ENCODE results near the gene GYPE.
"Not testable (repeated sequence)": the region's sequence is repeated elsewhere in the genome, so short reads cannot be mapped to it uniquely, and the experiment has no call there.

Gene GYPE

DNA sequence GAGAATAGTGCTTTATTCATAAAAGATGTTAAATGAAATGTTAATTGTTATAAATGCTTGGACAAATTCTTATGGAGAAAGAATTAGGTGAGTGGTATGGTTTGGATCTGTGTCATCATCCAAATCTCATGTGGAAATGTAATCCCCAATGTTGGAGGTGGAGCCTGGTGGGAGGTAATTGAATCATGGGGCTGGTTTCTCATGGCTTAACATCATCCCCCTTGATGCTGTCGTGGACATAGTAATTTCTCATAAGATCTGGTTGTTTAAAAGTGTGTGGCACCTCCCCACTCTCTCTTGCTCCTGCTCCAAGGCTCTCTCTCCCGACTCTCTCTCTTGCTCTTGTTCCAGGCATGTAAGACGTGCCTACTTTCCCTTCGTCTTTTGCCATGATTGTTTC, 22.5 kb downstream of the GYPE start:
- no peak for DNase-seq (ENCODE audit: low read depth in 1 of 2, low spot score in 1 of 2)
- no peaks in the 10 kb centered on the region for H3K27me3 ChIP-seq (ENCODE audit: insufficient read depth, poor library complexity, severe bottlenecking)
- TF ChIP-seq POLR2AphosphoS5 (IDR thresholded peaks at IDR 0.05; ENCODE audit: low read depth) = no peak
- TF ChIP-seq, protein P1, sequence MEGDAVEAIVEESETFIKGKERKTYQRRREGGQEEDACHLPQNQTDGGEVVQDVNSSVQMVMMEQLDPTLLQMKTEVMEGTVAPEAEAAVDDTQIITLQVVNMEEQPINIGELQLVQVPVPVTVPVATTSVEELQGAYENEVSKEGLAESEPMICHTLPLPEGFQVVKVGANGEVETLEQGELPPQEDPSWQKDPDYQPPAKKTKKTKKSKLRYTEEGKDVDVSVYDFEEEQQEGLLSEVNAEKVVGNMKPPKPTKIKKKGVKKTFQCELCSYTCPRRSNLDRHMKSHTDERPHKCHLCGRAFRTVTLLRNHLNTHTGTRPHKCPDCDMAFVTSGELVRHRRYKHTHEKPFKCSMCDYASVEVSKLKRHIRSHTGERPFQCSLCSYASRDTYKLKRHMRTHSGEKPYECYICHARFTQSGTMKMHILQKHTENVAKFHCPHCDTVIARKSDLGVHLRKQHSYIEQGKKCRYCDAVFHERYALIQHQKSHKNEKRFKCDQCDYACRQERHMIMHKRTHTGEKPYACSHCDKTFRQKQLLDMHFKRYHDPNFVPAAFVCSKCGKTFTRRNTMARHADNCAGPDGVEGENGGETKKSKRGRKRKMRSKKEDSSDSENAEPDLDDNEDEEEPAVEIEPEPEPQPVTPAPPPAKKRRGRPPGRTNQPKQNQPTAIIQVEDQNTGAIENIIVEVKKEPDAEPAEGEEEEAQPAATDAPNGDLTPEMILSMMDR (IDR thresholded peaks at IDR 0.05; ENCODE audit: insufficient read depth, low read length) = no peak
- TF ChIP-seq GABPA (IDR thresholded peaks at IDR 0.05; ENCODE audit: low read depth) = no peak
- TF ChIP-seq SPI1 (IDR thresholded peaks at IDR 0.05; ENCODE audit: borderline replicate concordance, low read depth) = no peak
- TF ChIP-seq, protein P2, sequence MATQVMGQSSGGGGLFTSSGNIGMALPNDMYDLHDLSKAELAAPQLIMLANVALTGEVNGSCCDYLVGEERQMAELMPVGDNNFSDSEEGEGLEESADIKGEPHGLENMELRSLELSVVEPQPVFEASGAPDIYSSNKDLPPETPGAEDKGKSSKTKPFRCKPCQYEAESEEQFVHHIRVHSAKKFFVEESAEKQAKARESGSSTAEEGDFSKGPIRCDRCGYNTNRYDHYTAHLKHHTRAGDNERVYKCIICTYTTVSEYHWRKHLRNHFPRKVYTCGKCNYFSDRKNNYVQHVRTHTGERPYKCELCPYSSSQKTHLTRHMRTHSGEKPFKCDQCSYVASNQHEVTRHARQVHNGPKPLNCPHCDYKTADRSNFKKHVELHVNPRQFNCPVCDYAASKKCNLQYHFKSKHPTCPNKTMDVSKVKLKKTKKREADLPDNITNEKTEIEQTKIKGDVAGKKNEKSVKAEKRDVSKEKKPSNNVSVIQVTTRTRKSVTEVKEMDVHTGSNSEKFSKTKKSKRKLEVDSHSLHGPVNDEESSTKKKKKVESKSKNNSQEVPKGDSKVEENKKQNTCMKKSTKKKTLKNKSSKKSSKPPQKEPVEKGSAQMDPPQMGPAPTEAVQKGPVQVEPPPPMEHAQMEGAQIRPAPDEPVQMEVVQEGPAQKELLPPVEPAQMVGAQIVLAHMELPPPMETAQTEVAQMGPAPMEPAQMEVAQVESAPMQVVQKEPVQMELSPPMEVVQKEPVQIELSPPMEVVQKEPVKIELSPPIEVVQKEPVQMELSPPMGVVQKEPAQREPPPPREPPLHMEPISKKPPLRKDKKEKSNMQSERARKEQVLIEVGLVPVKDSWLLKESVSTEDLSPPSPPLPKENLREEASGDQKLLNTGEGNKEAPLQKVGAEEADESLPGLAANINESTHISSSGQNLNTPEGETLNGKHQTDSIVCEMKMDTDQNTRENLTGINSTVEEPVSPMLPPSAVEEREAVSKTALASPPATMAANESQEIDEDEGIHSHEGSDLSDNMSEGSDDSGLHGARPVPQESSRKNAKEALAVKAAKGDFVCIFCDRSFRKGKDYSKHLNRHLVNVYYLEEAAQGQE (IDR thresholded peaks at IDR 0.05; ENCODE audit: insufficient replicate concordance, low read depth) = no peak

DNA sequence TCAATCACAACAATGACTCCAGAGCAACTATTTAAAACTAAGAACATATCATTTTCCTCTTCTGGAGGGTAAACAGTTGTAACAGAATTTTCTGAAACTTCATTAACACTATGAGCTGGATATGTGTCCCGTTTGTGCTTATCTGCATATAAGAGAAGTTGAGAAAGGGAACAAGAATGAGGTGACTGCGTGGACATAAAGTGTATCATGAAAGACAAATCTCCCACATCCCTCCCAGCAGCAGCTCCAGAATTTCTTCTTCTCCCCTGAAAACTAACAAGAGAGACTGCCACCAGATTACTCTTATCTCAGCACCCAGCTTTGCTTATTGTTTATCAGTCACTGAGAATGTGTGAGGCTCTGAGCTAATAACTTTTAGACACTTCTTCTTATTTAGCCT, 25.8 kb downstream of the GYPE start:
- not testable (repeated sequence) for H3K4me3 ChIP-seq (replicated peaks; ENCODE audit: insufficient read depth, low read length); H3K27ac ChIP-seq (replicated peaks); DNase-seq (ENCODE audit: low read depth in 1 of 2, low spot score in 1 of 2); H3K27me3 ChIP-seq (ENCODE audit: insufficient read depth, poor library complexity, severe bottlenecking)

More for the DNA sequence above, 22.5 kb downstream of the GYPE start:
- H3K4me3 ChIP-seq (replicated peaks; ENCODE audit: insufficient read depth, low read length) = no peak overlapping the region
- H3K27ac ChIP-seq (replicated peaks) = no peak overlapping the region

- not testable (repeated sequence) for DNase-seq (ENCODE audit: low read depth in 1 of 2, low spot score in 1 of 2); H3K27ac ChIP-seq (replicated peaks); H3K4me3 ChIP-seq (replicated peaks; ENCODE audit: insufficient read depth, low read length); H3K27me3 ChIP-seq (ENCODE audit: insufficient read depth, poor library complexity, severe bottlenecking)
Observed at GRCh38 chr4:143875357-143875756, 30.0 kb downstream of the GYPE start.

DNA sequence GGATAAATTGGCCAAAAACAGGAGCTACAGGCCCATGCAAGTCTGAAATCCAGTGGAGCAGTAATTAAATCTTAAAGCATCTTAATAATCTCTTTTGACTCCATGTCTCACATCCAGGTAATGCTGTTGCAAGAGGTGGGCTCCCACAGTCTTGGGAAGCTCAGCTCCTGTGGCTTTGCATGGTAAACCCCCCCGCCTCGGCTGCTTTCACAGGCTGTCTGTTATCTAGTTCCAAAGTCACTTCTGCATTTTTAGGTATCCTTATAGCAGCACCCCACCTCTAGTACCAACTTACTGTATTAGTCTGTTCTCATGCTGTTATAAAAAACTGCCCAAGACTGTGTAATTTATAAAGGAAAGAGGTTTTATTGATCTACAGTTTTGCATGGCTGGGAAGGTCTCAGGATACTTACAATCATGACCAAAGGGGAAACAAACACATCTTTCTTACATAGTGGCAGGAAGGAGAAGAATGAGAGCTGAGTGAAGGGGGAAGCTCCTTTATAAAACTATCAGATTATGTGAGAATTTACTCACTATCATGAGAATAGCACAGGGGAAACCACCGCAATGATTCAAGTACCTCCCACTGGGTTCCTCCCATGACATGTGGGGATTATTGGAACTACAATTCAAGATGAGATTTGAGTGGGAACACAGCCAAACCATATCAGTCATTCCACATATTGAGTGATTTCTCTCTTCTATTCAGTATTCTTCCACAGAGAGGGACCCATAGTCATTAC, 34.7 kb downstream of the GYPE start:
- not testable (repeated sequence) for H3K27me3 ChIP-seq (ENCODE audit: insufficient read depth, poor library complexity, severe bottlenecking); H3K27ac ChIP-seq (replicated peaks); H3K4me3 ChIP-seq (replicated peaks; ENCODE audit: insufficient read depth, low read length); DNase-seq (ENCODE audit: low read depth in 1 of 2, low spot score in 1 of 2)

GRCh38 chr4:143869925-143870324, 35.4 kb downstream of the GYPE start:
- not testable (repeated sequence) for H3K27ac ChIP-seq (replicated peaks); H3K27me3 ChIP-seq (ENCODE audit: insufficient read depth, poor library complexity, severe bottlenecking); H3K4me3 ChIP-seq (replicated peaks; ENCODE audit: insufficient read depth, low read length); DNase-seq (ENCODE audit: low read depth in 1 of 2, low spot score in 1 of 2)

- not testable (repeated sequence) for H3K27me3 ChIP-seq (ENCODE audit: insufficient read depth, poor library complexity, severe bottlenecking); H3K27ac ChIP-seq (replicated peaks); DNase-seq (ENCODE audit: low read depth in 1 of 2, low spot score in 1 of 2); H3K4me3 ChIP-seq (replicated peaks; ENCODE audit: insufficient read depth, low read length)
Observed at GRCh38 chr4:143862716-143863115, 42.6 kb downstream of the GYPE start.

GRCh38 chr4:143858456-143858855, 46.9 kb downstream of the GYPE start:
- no peak for DNase-seq (ENCODE audit: low read depth in 1 of 2, low spot score in 1 of 2)
- no peak overlapping the region for H3K4me3 ChIP-seq (replicated peaks; ENCODE audit: insufficient read depth, low read length)
- TF ChIP-seq SPI1 (IDR thresholded peaks at IDR 0.05; ENCODE audit: borderline replicate concordance, low read depth) = no peak
- TF ChIP-seq, protein P2 (IDR thresholded peaks at IDR 0.05; ENCODE audit: insufficient replicate concordance, low read depth) = no peak
- TF ChIP-seq, protein P1 (IDR thresholded peaks at IDR 0.05; ENCODE audit: insufficient read depth, low read length) = no peak
- TF ChIP-seq POLR2AphosphoS5 (IDR thresholded peaks at IDR 0.05; ENCODE audit: low read depth) = no peak
- TF ChIP-seq GABPA (IDR thresholded peaks at IDR 0.05; ENCODE audit: low read depth) = no peak
- no peaks in the 10 kb centered on the region for H3K27me3 ChIP-seq (ENCODE audit: insufficient read depth, poor library complexity, severe bottlenecking)
- no peak overlapping the region for H3K27ac ChIP-seq (replicated peaks)

DNA sequence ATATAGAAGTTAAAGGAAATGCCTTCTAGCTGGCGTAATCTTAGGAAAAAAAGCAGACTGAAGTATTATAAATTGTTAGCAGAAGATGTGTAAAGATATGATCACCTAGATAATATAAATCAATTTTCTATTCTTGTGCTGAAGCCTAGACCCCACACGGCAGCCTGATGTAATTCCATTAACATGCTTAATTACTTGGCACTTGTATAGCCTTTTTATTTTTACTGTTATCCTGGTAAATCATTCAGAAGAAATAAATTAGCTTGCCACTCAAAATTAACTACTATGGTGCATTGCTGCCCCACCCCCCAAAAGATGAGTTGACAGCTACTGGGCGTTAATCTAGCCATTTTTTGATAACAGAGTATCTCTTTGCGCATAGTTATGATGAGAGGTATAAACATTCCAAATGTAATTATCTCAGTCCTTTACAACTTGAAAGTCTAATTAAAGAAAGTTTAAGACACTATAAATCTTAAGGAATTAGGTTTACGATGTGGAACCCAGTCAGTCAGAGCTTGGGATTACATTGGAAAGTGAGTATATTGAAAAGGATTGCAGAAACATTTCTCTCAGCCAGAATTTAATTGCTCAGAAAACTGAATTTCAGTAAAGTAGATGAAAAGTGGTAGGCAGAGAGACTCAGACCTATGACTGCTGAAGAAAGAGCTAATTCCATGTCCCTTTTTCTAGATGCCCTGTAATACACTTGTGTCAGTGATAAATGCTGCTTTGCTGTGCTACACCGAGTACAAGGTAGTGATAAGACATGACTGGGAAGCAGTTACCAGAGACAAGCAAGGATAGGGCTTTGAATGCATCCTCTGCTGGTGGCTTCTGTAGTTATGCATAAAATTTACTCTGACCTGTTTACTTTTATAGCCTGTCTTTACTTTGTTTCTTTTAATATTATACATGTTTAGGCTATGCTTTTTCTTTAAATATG, 47.7 kb downstream of the GYPE start:
- DNase-seq (ENCODE audit: low read depth in 1 of 2, low spot score in 1 of 2); H3K27me3 ChIP-seq (ENCODE audit: insufficient read depth, poor library complexity, severe bottlenecking); H3K4me3 ChIP-seq (replicated peaks; ENCODE audit: insufficient read depth, low read length); H3K27ac ChIP-seq (replicated peaks): not testable (repeated sequence)
